GM12801 (cell line): Measurements from ENCODE around the gene PLD4.

Source experiments
- TF ChIP-seq, protein P1 (sequence below): IDR thresholded peaks from one replicate; pipeline ENCODE4 v1.5.1; 2011; ENCODE audit warnings: control low read depth; ENCODE audit not compliant: insufficient read length; ENCODE audit errors: extremely low read depth

Gene PLD4

DNA sequence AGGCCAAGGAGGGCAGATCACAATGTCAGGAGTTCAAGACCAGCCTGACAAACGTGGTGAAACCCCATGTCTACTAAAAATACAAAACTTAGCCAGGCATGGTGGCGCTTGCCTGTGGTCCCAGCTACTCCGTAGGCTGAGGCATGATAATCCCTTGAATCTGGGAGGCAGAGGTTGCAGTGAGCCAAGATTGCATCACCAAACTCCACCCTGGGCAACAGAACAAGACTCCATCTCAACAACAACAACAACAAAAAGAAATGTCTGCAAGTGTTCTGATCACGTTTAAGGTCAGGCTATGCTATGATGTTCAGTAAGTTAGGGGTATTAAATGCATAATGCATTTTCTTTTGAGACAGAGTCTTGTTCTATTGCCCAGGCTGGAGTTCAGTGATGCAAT, 6.7 kb upstream of the PLD4 start:
- TF ChIP-seq, protein P1, sequence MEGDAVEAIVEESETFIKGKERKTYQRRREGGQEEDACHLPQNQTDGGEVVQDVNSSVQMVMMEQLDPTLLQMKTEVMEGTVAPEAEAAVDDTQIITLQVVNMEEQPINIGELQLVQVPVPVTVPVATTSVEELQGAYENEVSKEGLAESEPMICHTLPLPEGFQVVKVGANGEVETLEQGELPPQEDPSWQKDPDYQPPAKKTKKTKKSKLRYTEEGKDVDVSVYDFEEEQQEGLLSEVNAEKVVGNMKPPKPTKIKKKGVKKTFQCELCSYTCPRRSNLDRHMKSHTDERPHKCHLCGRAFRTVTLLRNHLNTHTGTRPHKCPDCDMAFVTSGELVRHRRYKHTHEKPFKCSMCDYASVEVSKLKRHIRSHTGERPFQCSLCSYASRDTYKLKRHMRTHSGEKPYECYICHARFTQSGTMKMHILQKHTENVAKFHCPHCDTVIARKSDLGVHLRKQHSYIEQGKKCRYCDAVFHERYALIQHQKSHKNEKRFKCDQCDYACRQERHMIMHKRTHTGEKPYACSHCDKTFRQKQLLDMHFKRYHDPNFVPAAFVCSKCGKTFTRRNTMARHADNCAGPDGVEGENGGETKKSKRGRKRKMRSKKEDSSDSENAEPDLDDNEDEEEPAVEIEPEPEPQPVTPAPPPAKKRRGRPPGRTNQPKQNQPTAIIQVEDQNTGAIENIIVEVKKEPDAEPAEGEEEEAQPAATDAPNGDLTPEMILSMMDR, result no peak

DNA sequence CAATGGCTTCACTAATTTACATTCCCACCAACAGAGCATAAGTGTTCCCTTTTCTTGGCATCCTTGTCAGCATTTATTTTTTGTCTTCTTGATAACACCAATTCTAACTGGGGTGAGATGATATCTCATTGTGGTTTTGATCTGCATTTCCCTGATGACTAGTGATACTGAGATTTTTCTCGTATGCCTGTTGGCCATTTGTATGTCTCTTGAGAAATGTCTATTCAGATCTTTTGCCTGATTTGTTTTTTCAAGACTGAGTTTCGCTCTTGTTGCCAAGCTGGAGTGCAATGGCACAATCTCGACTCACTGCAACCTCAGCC, 4.7 kb upstream of the PLD4 start:
- TF ChIP-seq, protein P1, result no peak

DNA sequence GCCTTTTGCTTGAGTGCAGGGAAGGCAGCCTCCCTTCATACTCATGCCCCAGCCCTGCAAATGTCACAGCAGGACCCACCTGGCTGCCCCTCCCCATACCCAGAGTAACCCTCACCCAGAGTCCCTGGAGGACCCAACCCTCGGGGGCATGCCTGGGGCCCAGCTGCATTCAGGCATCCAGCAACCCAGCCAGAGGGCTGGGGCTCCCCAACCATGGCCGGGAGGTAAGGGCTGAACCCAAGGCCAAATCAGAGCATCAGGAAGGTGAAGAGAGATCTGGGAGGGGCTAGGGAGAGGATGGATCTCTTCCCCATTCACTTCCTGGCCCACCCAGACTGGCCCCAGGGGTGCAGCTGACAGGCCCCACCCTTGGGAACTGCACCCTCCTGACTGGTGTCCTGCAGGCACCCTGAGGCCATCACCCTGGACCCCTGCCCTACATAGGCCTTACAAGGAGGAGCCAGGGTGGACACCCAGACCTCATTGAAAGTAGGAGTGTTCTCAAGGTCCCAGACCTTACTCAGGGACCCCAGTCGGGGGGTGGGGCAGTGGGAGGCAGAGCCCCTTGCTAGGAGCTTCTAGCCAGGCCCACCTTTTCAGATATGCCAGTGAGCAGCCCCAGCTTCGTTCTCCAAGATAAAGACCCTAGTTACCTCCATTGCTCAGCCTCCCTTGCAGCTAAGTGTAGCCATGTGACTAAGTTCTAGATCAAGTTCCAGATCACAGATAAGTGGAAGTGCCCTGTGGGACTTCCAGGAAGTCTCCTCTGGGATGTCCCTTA, 849 bp upstream of the PLD4 start:
- TF ChIP-seq, protein P1, result no peak

DNA sequence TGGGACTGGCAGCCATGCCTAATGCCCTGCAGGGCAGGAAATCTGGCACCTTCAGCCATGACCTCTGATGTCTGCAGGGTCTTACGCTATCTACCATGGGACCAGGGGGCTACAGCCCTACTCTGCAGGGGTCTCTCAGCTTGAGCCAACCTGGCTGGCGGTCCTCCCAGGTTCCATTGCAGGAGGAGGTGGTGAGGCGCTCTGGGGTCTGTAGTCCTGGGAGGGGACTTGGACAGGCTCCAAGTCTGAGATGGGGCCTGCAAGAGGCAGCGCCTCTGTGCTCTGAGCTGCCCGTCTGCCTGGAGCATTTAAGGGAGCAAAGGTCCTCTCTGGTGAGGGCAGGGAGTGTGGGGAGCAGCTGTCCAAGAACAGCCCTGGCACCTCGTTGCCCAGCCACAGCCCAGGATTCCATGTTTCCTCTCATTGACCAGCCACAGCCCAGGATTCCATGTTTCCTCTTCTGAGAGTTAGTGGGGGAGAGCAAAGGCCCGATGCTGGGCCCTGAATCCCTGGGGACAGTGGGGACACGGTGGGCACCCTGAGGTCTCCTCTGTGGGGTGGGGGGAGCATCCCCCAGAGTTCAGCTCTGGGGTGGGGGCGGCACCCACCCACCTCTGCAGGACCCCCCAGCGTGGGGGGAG, 655 bp downstream of the PLD4 start:
- TF ChIP-seq, protein P1, result no peak

DNA sequence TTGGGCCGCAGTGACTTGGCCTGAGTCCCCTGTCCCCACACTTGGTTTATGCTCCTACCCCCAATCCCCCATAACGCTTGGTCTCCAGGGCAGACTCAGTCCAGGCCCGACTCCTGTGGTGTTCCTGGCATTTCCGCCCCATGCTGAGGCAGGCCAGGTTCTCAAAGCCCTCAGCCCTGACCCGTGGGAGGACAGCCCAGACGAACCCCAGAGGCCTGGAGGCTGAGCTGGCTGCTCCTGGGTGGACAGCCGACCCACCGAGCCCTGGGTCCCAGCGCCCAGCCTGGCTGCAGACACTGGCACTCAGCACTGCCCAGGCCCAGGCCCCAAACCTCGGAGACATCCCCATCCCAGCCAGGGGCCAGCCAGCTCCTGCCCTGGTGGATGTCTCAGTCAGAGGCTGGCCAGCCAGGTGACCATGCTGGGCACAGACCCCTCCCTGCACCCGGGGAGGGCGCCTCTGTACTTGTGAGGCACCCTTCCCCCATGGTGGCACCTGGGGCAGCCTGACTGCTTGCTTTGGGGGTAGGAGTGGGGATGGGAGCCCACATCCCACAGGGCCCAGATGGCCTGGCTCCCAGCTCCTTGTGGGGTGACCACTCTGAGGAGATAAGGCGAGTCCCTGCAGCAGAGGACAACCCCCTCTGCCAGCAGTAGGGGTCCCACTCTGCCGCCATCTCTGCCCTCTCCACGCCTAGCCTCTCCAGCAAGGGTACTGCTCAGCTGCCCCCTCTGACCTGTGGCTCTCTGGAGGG, 1.4 kb downstream of the PLD4 start:
- TF ChIP-seq, protein P1, result no peak

DNA sequence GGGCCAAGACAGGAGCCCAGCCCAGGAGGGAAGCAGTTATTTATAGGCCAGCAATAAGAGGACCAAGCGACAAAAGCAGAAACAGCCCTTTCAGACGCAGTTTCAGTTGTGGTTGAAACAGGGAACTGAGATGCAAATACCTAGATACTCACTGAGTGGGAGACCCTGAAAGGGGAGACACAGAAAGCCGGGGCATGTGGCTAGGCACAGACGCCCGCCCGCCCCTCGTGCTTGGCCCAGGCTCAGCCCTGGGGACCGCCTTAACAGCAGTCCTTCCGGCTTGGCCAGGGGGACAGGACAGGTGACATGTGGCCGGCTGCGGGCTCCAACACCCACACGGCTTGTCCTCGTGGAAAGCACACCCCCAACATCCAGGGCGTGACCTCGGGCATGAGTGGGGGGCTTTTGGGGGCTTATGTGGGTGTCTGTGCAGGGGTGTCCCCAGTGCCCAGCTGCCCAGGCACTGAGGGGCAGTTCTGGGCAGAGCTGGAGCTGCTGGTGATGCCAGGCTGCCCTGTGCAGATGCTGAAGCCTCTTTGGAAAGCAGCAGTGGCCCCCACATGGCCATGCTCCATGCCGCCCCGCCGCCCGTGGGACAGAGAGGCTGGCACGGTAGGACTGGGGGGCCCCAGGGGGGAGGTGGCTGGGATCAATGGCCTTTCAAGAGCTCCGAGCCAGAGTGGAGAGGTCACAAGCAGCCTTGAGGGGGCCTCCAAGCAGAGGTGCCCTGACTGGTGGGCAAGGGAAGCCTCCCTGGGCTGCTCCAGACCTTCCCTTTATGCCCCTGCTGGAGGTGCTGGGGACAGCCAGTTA, 2.1 kb downstream of the PLD4 start:
- TF ChIP-seq, protein P1, result no peak

DNA sequence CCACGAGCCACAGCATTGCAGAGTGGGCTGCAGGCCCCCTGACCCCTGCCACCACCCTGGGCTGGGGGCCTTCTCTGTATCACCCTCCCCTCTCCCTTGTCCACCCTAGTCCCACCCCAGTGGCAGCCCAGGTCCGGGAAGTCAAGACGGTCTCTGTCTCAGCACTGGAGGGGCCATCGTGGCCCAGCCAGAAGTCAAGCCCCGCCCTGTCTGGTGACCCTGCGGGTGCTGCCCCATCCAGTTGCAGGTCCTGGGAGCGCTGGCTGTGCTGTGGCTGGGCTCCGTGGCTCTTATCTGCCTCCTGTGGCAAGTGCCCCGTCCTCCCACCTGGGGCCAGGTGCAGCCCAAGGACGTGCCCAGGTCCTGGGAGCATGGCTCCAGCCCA, 2.7 kb downstream of the PLD4 start:
- TF ChIP-seq, protein P1, result no peak
